ENCODE measurements around the gene KRTAP15-1. TPM values are rescaled to one million over a fixed set of nuclear protein-coding genes. Genes with fewer than 3 reads are reported as not detected.

Gene KRTAP15-1
- total and polyA plus RNA-seq, 2 experiments from 2014 or later, result not detected

GRCh38 chr21:30480145-30480544, 40.1 kb downstream of the KRTAP15-1 start, which contains the start of gene KRTAP19-1:
KRTAP19-1 (minus strand) TSS chr21:30480367; CDS start chr21:30480317, 50 bp downstream.
- no peak for ATAC-seq
- Histone ChIP-seq H3K27ac (ENCODE audit: low read depth) (no peak within 1 kb of the TSS), H3K9me2 (ENCODE audit: insufficient read depth) (no peaks in the 10 kb centered on the region), H2AFZ (no peak within 1 kb of the TSS), H3K27me3 (ENCODE audit: insufficient read depth) (no peaks in the 10 kb centered on the region), H3K4me1 (ENCODE audit: insufficient read depth) (no peaks in the 10 kb centered on the region), H3K4me2 (no peak within 1 kb of the TSS), H3K79me2 (replicated peaks; ENCODE audit: insufficient read depth) (no peaks in the 10 kb centered on the region), H4K20me1 (replicated peaks; ENCODE audit: insufficient read depth) (no peaks in the 10 kb centered on the region), H3F3A (replicated peaks; ENCODE audit: low read depth) (no peaks in the 10 kb centered on the region), H3K4me3 (no peak within 1 kb of the TSS), H3K36me3 (ENCODE audit: insufficient read depth) (no peaks in the 10 kb centered on the region)
- Mint-ChIP-seq H3K4me3 (no peak within 1 kb of the TSS), H3K27me3 (ENCODE audit: insufficient read depth, low read depth, poor library complexity) (no peaks in the 10 kb centered on the region), H3K4me1 (peaks cover 3% of the 10 kb centered on the region; the same call in 2 of the 3 replicates), H3K36me3 (ENCODE audit: low read depth) (0 out of 3 replicates have a peak, but pooled peaks cover 3% of the 10 kb centered on the region), H3K27ac (no peak within 1 kb of the TSS), H3K9me3 (peaks cover 5% of the 10 kb centered on the region; the same call in 1 of the 3 replicates)
- no peak for DNase-seq (ENCODE audit: low spot score)
- TF ChIP-seq POLR2AphosphoS5 (IDR thresholded peaks at IDR 0.05; ENCODE audit: low read depth) (no peak), EZH2 (IDR thresholded peaks at IDR 0.05; ENCODE audit: low read depth, unreplicated experiment) (no peak), NANOG (IDR thresholded peaks at IDR 0.05; ENCODE audit: borderline replicate concordance) (no peak), STAT1 (IDR thresholded peaks at IDR 0.05; ENCODE audit: unreplicated experiment) (no peak), ZNF462 (CRISPR knock-in tag; IDR thresholded peaks at IDR 0.05) (no peak), CREB1 (CRISPR knock-in tag; IDR thresholded peaks at IDR 0.05; ENCODE audit: low read depth) (no peak), ZNF114 (CRISPR knock-in tag; IDR thresholded peaks at IDR 0.05) (no peak), ZNF331 (CRISPR knock-in tag; IDR thresholded peaks at IDR 0.05; ENCODE audit: low read depth) (no peak), EZH2phosphoT487 (IDR thresholded peaks at IDR 0.05; ENCODE audit: unreplicated experiment) (no peak), REST (IDR thresholded peaks at IDR 0.05; ENCODE audit: unreplicated experiment) (no peak), JUNB (IDR thresholded peaks at IDR 0.05; ENCODE audit: unreplicated experiment) (no peak), CTCF (conservative IDR thresholded peaks at IDR 0.05; ENCODE audit: low read depth in 2 of 2) (no peak), ETS1 (IDR thresholded peaks at IDR 0.05) (no peak)
